Right cardiac atrium (tissue), 5 donors: ENCODE data around the gene SAP25. TPM values are rescaled to one million over a fixed set of nuclear protein-coding genes. Genes with fewer than 3 reads are reported as not detected.
"Not testable (repeated sequence)": the region's sequence is repeated elsewhere in the genome, so short reads cannot be mapped to it uniquely, and the experiment has no call there.

ENCODE experiments used
- ATAC-seq, 2 donors: fragments of 200-7000 bp; cut with Tn5 transposase; one replicate each; pipeline versions ENCODE4 v1.8.0 to v1.9.1; 2020; ENCODE audit warnings: moderate library complexity in 2 of 2, mild to moderate bottlenecking in 1 of 2
- DNase-seq, 3 donors: peaks; one replicate each; pipeline ENCODE4 v3.0.0-alpha.2; 2020
- H3K27ac ChIP-seq: one replicate; pipeline ENCODE4 v1.5.1; 2013; ENCODE audit warnings: mild to moderate bottlenecking, low read length, control low read depth, moderate library complexity
- H3K27me3 ChIP-seq: one replicate; pipeline ENCODE4 v1.6.1; 2013; ENCODE audit not compliant: control insufficient read depth, insufficient read depth
- H3K4me1 ChIP-seq: one replicate; pipeline ENCODE4 v1.6.1; 2013; ENCODE audit warnings: low read length; ENCODE audit not compliant: control insufficient read depth, insufficient read depth
- H3K4me3 ChIP-seq: one replicate; pipeline ENCODE4 v1.5.1; 2013; ENCODE audit warnings: low read length, control low read depth
- H3K9me3 ChIP-seq: one replicate; pipeline ENCODE4 v1.6.1; 2013; ENCODE audit warnings: low read length; ENCODE audit not compliant: control insufficient read depth
- WGBS: extraction: QIAGEN DNeasy Blood & Tissue Kit; methylation state at CpG from one replicate; pipeline ENCODE4 v1.1.7; 2013; 5-methylcytosine and 5-hydroxymethylcytosine counted together
- intact Hi-C, 4 donors: fragments of 100-400 bp; cut with DNase I; formaldehyde crosslinking; loops; one replicate each; pipeline versions ENCODE4 v1.11.0 to v1.14.0; 2022 to 2023
- polyA plus RNA-seq: library from polyadenylated mRNA; stranded (reverse); fragments of 200-250 nt; gene quantifications from one replicate; pipeline ENCODE4 v1.2.3, GENCODE V29; 2013
- total RNA-seq, 4 donors: library from RNA; stranded (reverse); fragmentation: NEBNext Ultra II Directional; extraction: Animal tissue kit (Norgen Biotek cat#: 25700); gene quantifications; one replicate each; pipeline ENCODE4 v1.2.1, GENCODE V29; 2021
- donor health status: healthy with polysubstance abuse.
- donor health status: DM: no; HTN: yes; CAD: no.
- donor health status: DM: no; HTN: no; CAD: no.
- donor health status: DM: no; HTN: yes; CAD: no; lungs with severe emphysema.
- donor health status: DM: yes; HTN: yes; CAD: no.

Gene SAP25
- total and polyA plus RNA-seq, 5 donors, result 0.79 to 1.4 (median 1.1) TPM; not detected in 1

GRCh38 chr7:100567031-100567730, 6.5 kb downstream of the SAP25 start:
- H3K27me3 ChIP-seq, result no peaks in the 10 kb centered on the region
- intact Hi-C loops, result loop anchor here in 1 of 4 donors (10.0 kb wide), 1 partner anchor 118 kb away; no protein-coding TSS in a partner anchor
- H3K27ac ChIP-seq, result no peak overlapping the region
- H3K9me3 ChIP-seq, result no peaks in the 10 kb centered on the region
- H3K4me3 ChIP-seq, result no peak overlapping the region
- no peak for ATAC-seq
- 67% methylated on average over 12 of the region's 12 CpGs for WGBS
- H3K4me1 ChIP-seq, result peaks cover 2% of the 10 kb centered on the region
- DNase-seq, result peak in 1 of 3 donors; percentile 44

- Histone ChIP-seq H3K27ac (no peak overlapping the region), H3K9me3 (no peaks in the 10 kb centered on the region), H3K4me1 (peaks cover 2% of the 10 kb centered on the region), H3K4me3 (no peak overlapping the region), H3K27me3 (no peaks in the 10 kb centered on the region)
- intact Hi-C loops, result loop anchor here in 1 of 4 donors (10.0 kb wide), 1 partner anchor 119 kb away; no protein-coding TSS in a partner anchor
- 91% methylated on average over 6 of the region's 6 CpGs for WGBS
- DNase-seq (peak in 1 of 3 donors; percentile 49), ATAC-seq (no peak)
These were observed 7.6 kb downstream of the SAP25 start for GRCh38 chr7:100566018-100566531.

GRCh38 chr7:100565133-100565571, 8.5 kb downstream of the SAP25 start:
- Histone ChIP-seq H3K4me1 (peaks cover 2% of the 10 kb centered on the region), H3K4me3 (no peak overlapping the region), H3K27me3 (no peaks in the 10 kb centered on the region), H3K9me3 (no peaks in the 10 kb centered on the region), H3K27ac (no peak overlapping the region)
- 93% methylated on average over 11 of the region's 11 CpGs for WGBS
- intact Hi-C loops, result loop anchor here in 1 of 4 donors (10.0 kb wide), 1 partner anchor 120 kb away; no protein-coding TSS in a partner anchor
- ATAC-seq (no peak), DNase-seq (peak in 1 of 3 donors; percentile 38)

- intact Hi-C loops, result loop anchor here (5.0 to 10.0 kb wide), 3 partner anchors 97 to 128 kb away; partner anchors contain the start of gene GIGYF1 (in 2 of the 4)
- DNase-seq, ATAC-seq, H3K4me1 ChIP-seq, H3K27ac ChIP-seq, H3K9me3 ChIP-seq, H3K4me3 ChIP-seq, H3K27me3 ChIP-seq: not testable (repeated sequence)
- WGBS, result 85% methylated on average over 6 of the region's 6 CpGs
These were observed 9.3 kb downstream of the SAP25 start for GRCh38 chr7:100564405-100564804.

- peak; percentile 45 to 68 for ATAC-seq
- H3K27ac ChIP-seq, result no peak overlapping the region
- H3K4me1 ChIP-seq, result no peaks in the 10 kb centered on the region
These were observed 9.8 kb downstream of the SAP25 start for GRCh38 chr7:100563809-100564400.

GRCh38 chr7:100563100-100563564, 10.6 kb downstream of the SAP25 start:
- no peak for DNase-seq
- no peak for ATAC-seq
- WGBS, result 92% methylated on average over 8 of the region's 8 CpGs
- Histone ChIP-seq H3K4me1 (no peaks in the 10 kb centered on the region), H3K4me3 (no peak overlapping the region), H3K27me3 (no peaks in the 10 kb centered on the region), H3K9me3 (no peaks in the 10 kb centered on the region), H3K27ac (no peak overlapping the region)
- intact Hi-C loops, result loop anchor here (5.0 to 10.0 kb wide), 3 partner anchors 96 to 129 kb away; partner anchors contain the start of gene GIGYF1 (in 2 of the 4)

More at GRCh38 chr7:100563809-100564400, 9.8 kb downstream of the SAP25 start:
- Histone ChIP-seq H3K4me3 (no peak overlapping the region), H3K27me3 (no peaks in the 10 kb centered on the region), H3K9me3 (no peaks in the 10 kb centered on the region)
- DNase-seq, result peak; percentile 80 to 93 (median 91)
- WGBS, result 34% methylated on average over 12 of the region's 12 CpGs
- intact Hi-C loops, result loop anchor here (5.0 to 10.0 kb wide), 3 partner anchors 97 to 128 kb away; partner anchors contain the start of gene GIGYF1 (in 2 of the 4)

GRCh38 chr7:100562195-100563099, 11.3 kb downstream of the SAP25 start:
- H3K4me1 ChIP-seq, result no peaks in the 10 kb centered on the region
- no peak overlapping the region for H3K4me3 ChIP-seq
- no peaks in the 10 kb centered on the region for H3K27me3 ChIP-seq
- WGBS, result 89% methylated on average over 26 of the region's 26 CpGs
- intact Hi-C loops, result loop anchor here (5.0 to 10.0 kb wide), 3 partner anchors 95 to 130 kb away; partner anchors contain the start of gene GIGYF1 (in 2 of the 4)
- DNase-seq, result no peak
- no peak for ATAC-seq
- no peaks in the 10 kb centered on the region for H3K9me3 ChIP-seq
- no peak overlapping the region for H3K27ac ChIP-seq

- 92% methylated on average over 12 of the region's 12 CpGs for WGBS
- DNase-seq (no peak), ATAC-seq (no peak)
- Histone ChIP-seq H3K9me3 (no peaks in the 10 kb centered on the region), H3K27me3 (no peaks in the 10 kb centered on the region), H3K27ac (no peak overlapping the region), H3K4me3 (no peak overlapping the region), H3K4me1 (no peaks in the 10 kb centered on the region)
- intact Hi-C loops, result loop anchor here (5.0 to 10.0 kb wide), 3 partner anchors 94 to 131 kb away; partner anchors contain the start of gene GIGYF1 (in 2 of the 4)
These were observed 12.1 kb downstream of the SAP25 start for GRCh38 chr7:100561491-100562194.

- no peaks in the 10 kb centered on the region for H3K9me3 ChIP-seq
- ATAC-seq, result no peak
- no peak for DNase-seq
- intact Hi-C loops, result loop anchor here in 3 of 4 donors (5.0 kb wide), 3 partner anchors 77 to 92 kb away; partner anchors contain the start of gene NYAP1 (in 1 of the 3)
- no peaks in the 10 kb centered on the region for H3K4me1 ChIP-seq
- WGBS, result 75% methylated on average over 4 of the region's 4 CpGs
- no peak overlapping the region for H3K4me3 ChIP-seq
- H3K27me3 ChIP-seq, result no peaks in the 10 kb centered on the region
- H3K27ac ChIP-seq, result no peak overlapping the region
These were observed 14.6 kb downstream of the SAP25 start for GRCh38 chr7:100559127-100559526.
